HG02981 (cell line): Measurements from ENCODE around the gene PCDHGA1.

Experiments used
- ATAC-seq: cut with Tn5 transposase; IDR thresholded peaks from one replicate; pipeline ENCODE4 v1.9.1; 2021; ENCODE audit warnings: mild to moderate bottlenecking, moderate library complexity; ENCODE audit not compliant: unreplicated experiment

The PCDHGA1 gene

DNA sequence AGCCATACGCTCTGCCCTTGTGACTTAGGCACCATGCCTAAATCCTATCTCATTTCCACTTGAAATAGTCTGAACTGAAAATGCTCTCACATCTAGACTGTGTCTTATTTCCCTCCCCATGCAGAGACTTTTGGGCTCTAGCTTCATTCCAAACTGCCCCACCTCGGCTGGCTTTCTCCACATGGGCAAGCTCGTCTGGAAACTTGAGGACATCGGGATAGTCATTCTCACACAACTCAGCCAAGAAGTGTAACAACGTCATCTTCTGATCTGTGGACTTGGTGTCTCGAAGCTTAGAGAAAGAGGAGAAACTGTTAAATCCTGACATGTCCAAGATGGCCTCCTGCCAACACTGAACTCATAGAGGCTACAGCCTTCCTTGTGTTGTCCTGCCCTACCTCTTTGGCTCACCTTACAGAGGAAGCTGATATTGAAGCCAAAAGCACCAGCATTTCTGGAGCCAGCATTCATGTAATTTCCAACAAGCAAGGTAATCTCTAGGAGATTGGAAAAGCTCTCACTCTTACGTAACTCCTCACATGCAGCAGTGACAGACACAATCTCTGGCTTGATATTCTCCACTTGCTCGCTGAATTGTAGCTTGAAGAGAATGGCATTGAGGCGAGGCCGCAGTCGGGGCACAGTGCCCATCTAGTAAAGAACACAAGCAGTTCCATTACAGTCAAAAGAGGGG lies 198.1 kb downstream of the PCDHGA1 start:
- no peak for ATAC-seq

DNA sequence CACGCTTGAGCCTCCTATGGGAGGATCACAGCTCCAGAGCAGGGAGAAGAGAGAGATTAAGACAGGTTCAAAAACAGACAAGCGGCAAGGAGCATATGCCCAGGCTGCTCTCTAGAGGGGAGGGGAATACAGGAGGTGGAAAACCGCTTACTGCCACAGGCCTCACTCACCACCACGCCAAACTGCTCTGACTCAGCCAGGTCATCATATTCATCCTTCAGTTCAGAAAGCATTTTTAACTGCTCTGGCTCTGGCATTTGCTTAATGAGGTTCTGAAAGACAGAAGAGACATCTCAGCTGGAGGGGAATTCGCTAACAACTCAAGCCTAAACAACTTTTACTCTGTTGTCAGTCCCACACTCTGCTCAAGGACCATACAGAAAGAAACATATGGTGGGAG lies 198.7 kb downstream of the PCDHGA1 start:
- peak; percentile 39 for ATAC-seq

DNA sequence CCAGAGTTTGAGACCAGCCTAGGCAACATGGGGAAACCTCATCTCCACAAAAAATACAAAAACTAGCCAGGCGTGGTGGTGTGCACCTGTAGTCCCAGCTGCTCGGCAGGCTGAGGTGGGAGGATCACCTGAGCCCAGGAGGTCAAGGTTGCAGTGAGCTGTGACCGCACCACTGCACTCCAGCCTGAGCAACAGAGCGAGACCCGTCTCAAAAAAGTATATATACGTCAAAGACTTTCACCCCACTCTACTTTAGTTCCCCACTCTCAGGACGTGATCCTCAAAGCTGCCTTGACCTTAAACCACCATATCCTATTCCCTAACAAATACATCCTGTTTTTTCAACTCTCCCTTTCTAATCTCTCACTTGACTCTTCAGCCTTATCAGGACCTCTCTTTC lies 199.6 kb downstream of the PCDHGA1 start:
- no peak for ATAC-seq

DNA sequence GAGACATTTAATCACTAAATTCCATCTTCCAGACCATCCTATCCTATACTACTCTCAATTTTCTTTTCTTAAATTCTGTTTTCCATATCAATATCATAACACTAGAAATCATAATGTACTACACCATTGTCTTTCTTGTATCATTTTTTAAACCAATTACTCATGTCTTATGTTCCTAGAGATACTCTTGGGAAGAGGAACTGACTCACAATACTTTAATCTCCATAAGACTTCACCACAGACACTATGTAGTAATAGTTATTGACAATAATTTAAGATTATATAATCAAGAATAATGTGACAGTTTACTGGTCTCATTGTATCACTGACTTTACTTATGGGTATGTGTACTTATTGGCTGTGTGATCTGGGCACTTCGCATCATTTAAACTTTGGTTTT lies 202.4 kb downstream of the PCDHGA1 start:
- ATAC-seq: no peak

DNA sequence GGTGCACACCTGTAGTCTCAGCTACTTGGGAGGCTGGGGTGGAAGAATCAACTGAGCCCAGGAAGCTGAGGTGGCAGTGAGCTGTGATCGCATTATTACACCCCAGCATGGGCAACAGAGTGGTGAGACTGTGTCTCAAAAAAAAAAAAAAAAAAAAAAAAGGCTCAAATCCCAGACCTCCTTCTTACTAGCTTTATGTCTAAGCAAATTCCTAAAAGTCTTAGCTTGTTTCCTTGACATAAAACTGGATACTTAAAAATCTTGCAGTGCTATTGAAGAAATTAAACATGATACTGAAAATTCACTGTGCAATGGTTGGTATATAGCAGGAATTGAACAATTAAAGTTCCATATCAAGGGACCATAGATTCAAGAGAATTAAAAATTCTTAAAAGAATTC lies 203.6 kb downstream of the PCDHGA1 start:
- no peak for ATAC-seq

DNA sequence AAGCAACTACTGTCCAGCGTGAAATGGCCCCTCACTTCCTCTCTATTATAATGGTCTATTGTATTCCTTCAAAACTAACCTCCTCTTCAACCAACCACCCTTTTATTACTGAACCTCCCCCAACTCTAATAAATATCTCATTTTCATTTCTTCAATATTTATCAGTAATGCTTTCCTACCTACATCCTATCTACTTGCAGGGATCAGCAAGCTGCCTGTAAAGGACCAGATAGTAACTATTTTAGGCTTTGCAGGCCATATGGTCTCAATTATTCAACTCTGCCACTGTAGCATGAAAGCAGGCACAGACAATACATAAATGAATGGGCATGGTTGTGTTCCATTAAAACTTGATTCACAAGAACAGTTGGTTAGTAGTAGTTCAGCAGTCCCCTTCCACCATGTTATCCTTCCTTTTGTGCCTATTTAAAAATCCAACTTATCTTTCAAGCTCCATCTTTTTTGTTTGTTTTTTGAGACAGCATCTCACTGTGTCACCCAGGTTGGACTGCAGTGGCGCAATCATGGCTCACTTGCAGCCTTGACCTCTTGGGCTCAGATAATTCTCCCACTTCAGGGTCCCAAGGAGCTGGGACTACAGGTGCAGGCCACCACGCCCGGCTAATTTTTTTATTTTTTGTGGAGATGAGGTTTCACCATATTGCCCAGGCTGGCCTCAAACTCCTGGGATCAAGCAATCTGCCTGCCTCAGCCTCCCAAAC lies 204.3 kb downstream of the PCDHGA1 start:
- no peak for ATAC-seq

DNA sequence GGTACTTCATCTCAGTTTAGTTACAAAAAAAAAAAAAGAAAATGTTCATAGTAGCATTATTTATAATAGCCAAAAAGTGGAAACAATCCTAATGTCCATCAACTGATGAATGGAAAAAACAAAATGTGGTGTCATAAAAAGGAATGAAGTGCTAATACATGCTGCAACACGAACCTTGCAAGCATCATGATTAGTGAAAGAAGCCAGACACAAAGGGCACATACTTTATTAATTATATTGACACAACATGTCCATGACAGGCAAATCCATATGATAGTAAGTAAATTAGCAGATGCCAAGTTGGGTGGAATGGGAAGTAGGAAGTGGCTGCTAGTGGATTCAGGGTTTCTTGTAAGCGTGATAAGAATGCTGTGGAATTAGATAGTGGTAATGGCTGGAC lies 212.7 kb downstream of the PCDHGA1 start:
- no peak for ATAC-seq

DNA sequence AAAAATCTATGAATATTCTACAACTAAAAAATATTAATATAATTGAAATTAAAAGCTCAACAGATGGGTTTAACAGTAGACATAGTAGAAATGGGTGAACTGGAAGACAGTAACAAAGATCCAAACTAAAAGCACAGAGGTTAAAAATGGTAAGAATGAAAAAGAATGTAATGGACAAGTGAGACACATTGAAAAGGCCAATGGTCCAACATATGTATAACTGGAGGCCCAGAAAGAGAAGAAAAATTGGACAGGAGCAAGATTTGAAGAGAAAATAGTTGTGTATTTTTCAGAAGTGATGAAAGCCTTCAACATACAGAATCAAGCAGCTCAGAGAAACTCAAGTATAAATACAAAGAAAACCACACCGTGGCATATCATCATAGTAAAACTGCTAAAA lies 217.2 kb downstream of the PCDHGA1 start:
- no peak for ATAC-seq

DNA sequence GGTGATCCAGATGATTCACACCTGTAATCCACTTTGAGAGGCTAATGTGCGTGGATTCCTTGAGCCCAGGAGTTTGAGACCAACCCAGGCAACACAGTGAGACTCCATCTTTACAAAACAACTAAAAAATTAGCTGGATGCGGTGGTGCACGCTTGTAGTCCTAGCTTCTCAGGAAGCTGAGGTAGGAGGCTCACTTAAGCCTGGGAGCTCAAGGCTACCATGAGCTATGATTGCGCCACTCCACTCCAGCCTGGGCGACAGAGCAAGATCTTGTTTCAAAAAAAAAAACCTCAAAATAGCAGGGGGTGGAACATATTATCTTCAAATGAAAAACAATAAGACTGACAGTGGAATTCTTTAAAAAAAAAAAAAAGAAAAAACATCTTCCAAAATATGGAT lies 217.6 kb downstream of the PCDHGA1 start:
- no peak for ATAC-seq

DNA sequence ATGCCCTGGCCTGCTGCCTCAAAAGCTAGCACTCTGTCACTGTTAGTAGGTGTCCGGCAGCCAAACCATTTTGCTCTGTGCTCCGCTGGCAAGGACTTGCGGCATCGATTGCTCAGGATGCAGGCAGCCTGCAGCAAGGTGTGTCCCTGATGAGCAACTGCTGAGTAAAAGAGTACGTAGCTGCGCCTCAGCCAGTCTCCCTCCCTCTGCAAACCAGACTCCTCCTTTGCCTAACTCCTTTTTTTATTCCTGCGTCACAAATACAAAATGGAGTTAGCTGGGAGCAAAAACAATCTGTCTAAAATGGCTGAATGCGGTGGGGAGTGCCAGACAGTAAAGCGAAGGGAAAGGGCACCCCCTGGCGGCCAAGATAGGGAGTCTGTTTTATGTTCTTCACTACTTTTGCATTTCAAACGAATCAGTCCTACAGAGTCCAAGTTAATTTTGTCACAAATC lies 227.4 kb downstream of the PCDHGA1 start:
- ATAC-seq: no peak

DNA sequence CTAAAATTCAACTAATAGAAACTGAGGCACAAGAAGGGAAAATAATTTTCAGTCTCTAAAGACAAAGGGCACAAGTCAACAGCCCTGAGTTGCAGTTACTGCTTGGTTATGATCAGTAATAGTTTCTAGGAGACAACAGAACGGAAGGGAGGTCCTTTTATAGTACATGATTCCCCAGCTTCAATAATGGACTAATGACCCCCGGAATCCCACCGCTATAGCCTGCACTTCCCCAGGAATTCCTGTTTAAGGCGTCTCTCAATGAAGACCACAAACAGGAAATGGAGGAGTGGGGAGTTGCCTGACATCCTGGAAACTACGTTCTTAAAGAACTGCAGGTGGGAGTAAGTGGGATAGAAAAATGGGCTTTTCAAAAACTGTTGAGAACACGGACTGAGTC lies 227.8 kb downstream of the PCDHGA1 start:
- no peak for ATAC-seq

DNA sequence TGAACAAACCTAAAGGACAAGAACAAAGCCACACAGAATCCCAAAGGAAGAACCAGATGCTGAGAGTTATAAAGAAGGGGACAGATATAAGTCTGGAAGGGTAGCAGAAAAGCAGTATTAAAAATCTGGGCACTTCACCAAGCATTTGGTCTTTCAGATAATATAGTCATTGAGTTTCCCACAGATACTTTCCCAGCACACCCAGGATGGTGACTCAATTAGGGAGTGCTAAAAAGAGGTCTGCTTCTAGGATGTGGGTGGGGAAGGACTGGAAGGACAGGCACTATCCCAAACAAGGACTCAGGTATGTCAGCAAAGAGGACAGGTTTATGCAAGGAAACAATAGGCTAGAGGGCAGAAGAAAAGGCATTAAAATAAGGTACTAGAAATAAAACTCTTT lies 229.1 kb downstream of the PCDHGA1 start:
- ATAC-seq: no peak

DNA sequence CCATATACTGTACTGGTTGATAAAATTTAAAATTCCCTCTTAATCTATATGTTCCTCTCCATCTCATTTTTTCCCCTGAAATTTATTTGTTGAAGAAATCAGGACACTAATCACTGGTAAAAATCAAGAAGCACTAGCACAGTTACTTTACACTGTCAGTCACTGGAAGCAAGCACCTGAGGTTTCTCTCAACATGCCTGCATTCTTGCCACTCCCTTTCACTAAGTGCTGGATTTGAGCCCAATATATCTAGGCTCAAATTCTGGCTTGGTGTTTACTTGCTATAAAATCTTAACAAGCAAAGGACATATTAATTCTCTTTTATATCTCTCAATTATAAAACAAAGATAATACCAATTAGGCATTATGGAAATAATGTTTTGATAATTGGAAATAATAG lies 229.8 kb downstream of the PCDHGA1 start:
- no peak for ATAC-seq

DNA sequence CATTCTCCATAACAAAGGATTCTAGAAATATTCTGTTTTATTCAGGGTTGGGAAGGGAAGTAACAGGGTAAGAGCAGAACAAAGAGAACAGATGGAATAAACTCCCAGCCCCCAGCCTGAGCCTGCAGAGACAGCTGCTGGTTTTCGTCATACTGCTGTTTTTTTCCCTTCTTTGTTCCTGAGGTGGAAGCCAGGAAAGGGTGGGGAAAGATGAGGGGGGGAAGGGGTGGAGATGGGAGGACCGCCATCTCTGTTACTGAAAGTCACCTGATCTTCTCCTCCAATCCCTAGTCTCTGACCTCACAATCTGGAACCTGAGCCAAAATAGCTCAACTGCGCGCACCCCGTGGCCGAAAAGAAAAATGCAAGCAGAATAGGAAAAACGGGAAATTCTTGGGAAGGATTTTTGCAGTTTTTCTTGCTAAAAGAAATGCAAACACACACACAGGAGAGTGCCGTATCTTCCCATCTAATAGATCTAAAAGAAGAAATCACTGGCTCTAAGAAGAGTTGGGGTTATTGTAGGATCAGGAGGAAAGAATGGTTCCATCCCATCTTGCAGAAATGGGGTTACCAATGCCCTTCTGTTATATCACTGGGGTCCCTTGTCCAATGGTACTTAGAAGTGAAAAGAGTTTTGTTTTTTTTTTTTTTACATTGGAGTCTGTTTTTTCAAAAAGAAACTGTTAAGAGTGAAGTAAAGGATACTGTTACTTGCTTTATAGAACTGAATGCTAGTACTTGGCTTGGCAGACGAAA lies 230.6 kb downstream of the PCDHGA1 start:
- ATAC-seq: no peak
